Dedifferentiated amniotic fluid mesenchymal stem cell (primary cell): ENCODE measurements around the gene DNAJC18.
"Not testable (repeated sequence)": the region's sequence is repeated elsewhere in the genome, so short reads cannot be mapped to it uniquely, and the experiment has no call there.

Experiments
- DNase-seq: peaks from one replicate; pipeline ENCODE4 v3.0.0-alpha.2; 2016; ENCODE audit errors: extremely low spot score

DNAJC18 gene

GRCh38 chr5:139461176-139461575 is 21.9 kb upstream of the DNAJC18 start:
- no peak for DNase-seq

GRCh38 chr5:139460455-139460854 is 21.1 kb upstream of the DNAJC18 start:
- DNase-seq: no peak

- no peak for DNase-seq
These were observed 20.2 kb upstream of the DNAJC18 start for GRCh38 chr5:139459451-139459934.

- DNase-seq: no peak
These were observed 19.5 kb upstream of the DNAJC18 start for GRCh38 chr5:139458580-139459407.

GRCh38 chr5:139457653-139458306 is 18.5 kb upstream of the DNAJC18 start:
- DNase-seq: no peak

- DNase-seq: no peak
These were observed 17.9 kb upstream of the DNAJC18 start for GRCh38 chr5:139457241-139457640.

- no peak for DNase-seq
These were observed 17.5 kb upstream of the DNAJC18 start for GRCh38 chr5:139456776-139457175.

- DNase-seq: no peak
These were observed 15.4 kb upstream of the DNAJC18 start for GRCh38 chr5:139454568-139455290.

- DNase-seq: no peak
These were observed 14.6 kb upstream of the DNAJC18 start for GRCh38 chr5:139453683-139454567.

GRCh38 chr5:139451878-139452660 is 12.7 kb upstream of the DNAJC18 start:
- DNase-seq: no peak

GRCh38 chr5:139451176-139451575 is 11.9 kb upstream of the DNAJC18 start:
- DNase-seq: no peak

- DNase-seq: no peak
These were observed 7.8 kb upstream of the DNAJC18 start for GRCh38 chr5:139446956-139447779.

GRCh38 chr5:139445325-139446170 is 6.2 kb upstream of the DNAJC18 start:
- DNase-seq: peak; percentile 61

- no peak for DNase-seq
These were observed 4.6 kb upstream of the DNAJC18 start for GRCh38 chr5:139443831-139444453.

GRCh38 chr5:139440416-139440815 is 1.1 kb upstream of the DNAJC18 start:
- not testable (repeated sequence) for DNase-seq

- no peak for DNase-seq
These were observed 665 bp downstream of the DNAJC18 start for GRCh38 chr5:139438707-139439012.

GRCh38 chr5:139435676-139436075 is 3.6 kb downstream of the DNAJC18 start:
- DNase-seq: no peak

- no peak for DNase-seq
These were observed 7.6 kb downstream of the DNAJC18 start for GRCh38 chr5:139431706-139432105.

- DNase-seq: no peak
These were observed 9.3 kb downstream of the DNAJC18 start for GRCh38 chr5:139430015-139430414.
